NT2/D1 (cell line): ENCODE measurements around the gene SLC35E2B.

Source experiments
- DNase-seq: peaks from one replicate; pipeline ENCODE4 v3.0.0-alpha.2; 2011; ENCODE audit warnings: low read depth, low spot score
- H3K27me3 ChIP-seq: 2 replicates; pipeline ENCODE4 v1.6.0; 2011; ENCODE audit warnings: mild to moderate bottlenecking; ENCODE audit not compliant: insufficient read length, insufficient read depth
- H3K36me3 ChIP-seq: 2 replicates; pipeline ENCODE4 v1.6.1; 2011; ENCODE audit warnings: mild to moderate bottlenecking, low read length, mixed read lengths; ENCODE audit not compliant: insufficient read depth, insufficient read length
- H3K4me1 ChIP-seq: 2 replicates; pipeline ENCODE4 v1.5.1; 2011; ENCODE audit not compliant: insufficient read depth, insufficient read length
- H3K4me3 ChIP-seq: 2 replicates; pipeline ENCODE4 v1.5.1; 2011; ENCODE audit warnings: low read depth; ENCODE audit not compliant: insufficient read length
- H3K9ac ChIP-seq: 2 replicates; pipeline ENCODE4 v1.6.0; 2011; ENCODE audit warnings: low read depth; ENCODE audit not compliant: insufficient read length
- H3K9me3 ChIP-seq: 2 replicates; pipeline ENCODE4 v1.5.1; 2011; ENCODE audit warnings: mild to moderate bottlenecking, low read length; ENCODE audit not compliant: insufficient read depth
- SUZ12 ChIP-seq: IDR thresholded peaks from 2 replicates; pipeline ENCODE4 v1.6.1; 2011; ENCODE audit not compliant: insufficient read length, insufficient read depth; ENCODE audit errors: extremely low read depth
- YY1 ChIP-seq: IDR thresholded peaks from 2 replicates; pipeline ENCODE4 v1.6.1; 2011; ENCODE audit not compliant: insufficient read length, insufficient read depth
- ZNF274 ChIP-seq: IDR thresholded peaks from 2 replicates; pipeline ENCODE4 v1.6.1; 2011; ENCODE audit warnings: mild to moderate bottlenecking, low read depth, low read length

Gene SLC35E2B

DNA sequence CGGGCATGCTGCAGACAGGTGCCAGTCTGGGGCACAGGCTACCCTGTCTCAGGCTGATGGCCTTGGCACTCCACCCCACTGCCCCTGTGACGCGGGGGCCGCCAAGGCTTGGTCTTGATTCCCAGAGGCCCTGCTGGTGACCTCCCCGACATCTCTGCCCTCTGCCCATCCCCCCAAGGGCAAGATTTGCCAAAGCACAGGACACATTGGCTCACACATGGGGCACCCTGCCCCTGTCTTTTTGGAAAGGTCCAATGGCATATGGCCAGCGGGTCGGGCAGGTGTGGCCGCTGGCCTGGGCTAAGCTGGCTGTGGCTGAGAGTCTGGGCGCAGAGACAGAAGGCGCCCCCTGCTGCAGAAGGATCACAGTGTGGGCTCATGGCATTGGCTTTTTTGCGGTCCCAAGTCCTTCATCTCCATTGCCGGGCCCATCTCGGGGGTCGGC lies 72.7 kb downstream of the SLC35E2B start:
- Histone ChIP-seq H3K9ac (no peak overlapping the region), H3K4me1 (peaks cover 16% of the 10 kb centered on the region), H3K4me3 (no peak overlapping the region), H3K36me3 (peaks cover 16% of the 10 kb centered on the region), H3K27me3 (peaks cover 7% of the 10 kb centered on the region), H3K9me3 (no peaks in the 10 kb centered on the region)
- DNase-seq = no peak
- TF ChIP-seq SUZ12 = no peak
- no peak for TF ChIP-seq ZNF274
- TF ChIP-seq YY1 = no peak

- TF ChIP-seq ZNF274 = no peak
- no peak for TF ChIP-seq YY1
- no peak for TF ChIP-seq SUZ12
- H3K36me3 ChIP-seq = peaks cover 21% of the 10 kb centered on the region
- H3K27me3 ChIP-seq = peaks cover 7% of the 10 kb centered on the region
- H3K9me3 ChIP-seq = no peaks in the 10 kb centered on the region
- no peak overlapping the region for H3K4me3 ChIP-seq
- peaks cover 19% of the 10 kb centered on the region for H3K4me1 ChIP-seq
- no peak for DNase-seq
- H3K9ac ChIP-seq = no peak overlapping the region
These were observed 74.1 kb downstream of the SLC35E2B start for GRCh38 chr1:1618396-1619068.

- H3K9ac ChIP-seq = no peak overlapping the region
- no peak overlapping the region for H3K4me3 ChIP-seq
- H3K27me3 ChIP-seq = peaks cover 7% of the 10 kb centered on the region
- no peak for DNase-seq
- peaks cover 19% of the 10 kb centered on the region for H3K4me1 ChIP-seq
- TF ChIP-seq YY1 (no peak), SUZ12 (no peak), ZNF274 (no peak)
- no peaks in the 10 kb centered on the region for H3K9me3 ChIP-seq
- H3K36me3 ChIP-seq = peaks cover 22% of the 10 kb centered on the region
These were observed 74.7 kb downstream of the SLC35E2B start for GRCh38 chr1:1617925-1618324.

DNA sequence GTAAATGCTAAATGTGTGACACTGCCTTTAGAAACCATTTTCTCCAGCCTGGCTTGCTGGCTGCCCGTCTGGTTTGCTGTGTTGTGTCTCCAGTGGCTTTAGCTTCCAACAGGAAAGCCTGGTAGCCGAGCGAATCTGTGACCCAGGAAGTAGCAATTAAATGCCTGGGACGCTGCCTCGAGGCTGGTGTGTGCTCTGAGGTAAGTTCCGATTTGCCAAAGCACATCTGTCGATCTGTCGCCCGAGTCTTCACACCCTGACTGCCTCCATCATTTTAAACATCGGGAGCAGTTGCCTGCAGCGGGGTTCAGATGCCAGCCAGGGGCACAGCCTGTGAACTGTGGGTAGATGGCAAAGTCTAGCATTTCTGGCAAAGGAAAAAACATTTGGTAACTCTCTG lies 75.1 kb downstream of the SLC35E2B start:
- Histone ChIP-seq H3K9ac (peak overlapping the region; percentile 36), H3K9me3 (no peaks in the 10 kb centered on the region), H3K36me3 (peaks cover 22% of the 10 kb centered on the region), H3K4me1 (peaks cover 19% of the 10 kb centered on the region), H3K27me3 (peaks cover 7% of the 10 kb centered on the region), H3K4me3 (no peak overlapping the region)
- TF ChIP-seq YY1 = no peak
- no peak for TF ChIP-seq ZNF274
- no peak for TF ChIP-seq SUZ12
- DNase-seq = no peak

GRCh38 chr1:1616838-1617237 lies 75.8 kb downstream of the SLC35E2B start:
- H3K4me3 ChIP-seq = peak overlapping the region; percentile 95
- no peaks in the 10 kb centered on the region for H3K9me3 ChIP-seq
- TF ChIP-seq SUZ12 (no peak), ZNF274 (no peak), YY1 (no peak)
- peaks cover 22% of the 10 kb centered on the region for H3K36me3 ChIP-seq
- no peak for DNase-seq
- peak overlapping the region; percentile 99 for H3K9ac ChIP-seq
- H3K4me1 ChIP-seq = peaks cover 19% of the 10 kb centered on the region
- H3K27me3 ChIP-seq = peaks cover 7% of the 10 kb centered on the region

- H3K4me1 ChIP-seq = peaks cover 18% of the 10 kb centered on the region
- no peak for DNase-seq
- TF ChIP-seq YY1 = no peak
- TF ChIP-seq SUZ12 = no peak
- TF ChIP-seq ZNF274 = no peak
- H3K27me3 ChIP-seq = peaks cover 7% of the 10 kb centered on the region
- H3K4me3 ChIP-seq = peak overlapping the region; percentile 95
- peaks cover 22% of the 10 kb centered on the region for H3K36me3 ChIP-seq
- H3K9me3 ChIP-seq = no peaks in the 10 kb centered on the region
- H3K9ac ChIP-seq = peak overlapping the region; percentile 99
These were observed 76.4 kb downstream of the SLC35E2B start for GRCh38 chr1:1616045-1616790.
